SKM-1 treated with dmso at 0.1 percent for 144 hours (cell line): ENCODE results near the gene POLR2A.
"Not testable (repeated sequence)": the region's sequence is repeated elsewhere in the genome, so short reads cannot be mapped to it uniquely, and the experiment has no call there.

Experiments
- DNase-seq: peaks from one replicate; lab custom pipeline; 2025; ENCODE audit not compliant: unreplicated experiment; lab: John Stamatoyannopoulos, UW

POLR2A gene

GRCh38 chr17:7478276-7479212 lies 5.6 kb upstream of the POLR2A start:
- no peak for DNase-seq

- no peak for DNase-seq
Measured at GRCh38 chr17:7479213-7480088, 4.7 kb upstream of the POLR2A start, which contains the start of gene ZBTB4. TSS of gene ZBTB4 (minus strand) at chr17:7479631. CDS start at chr17:7466801, 12,830 bp downstream.

- DNase-seq = no peak
Measured at GRCh38 chr17:7480089-7480384, 4.1 kb upstream of the POLR2A start.

- DNase-seq = not testable (repeated sequence)
Measured at GRCh38 chr17:7481275-7481674, 2.9 kb upstream of the POLR2A start, which contains the start of gene SLC35G6. TSS of gene SLC35G6 (plus strand) at chr17:7481446. CDS start at chr17:7481517, 71 bp downstream.

GRCh38 chr17:7481842-7482741 lies 2.1 kb upstream of the POLR2A start:
- not testable (repeated sequence) for DNase-seq

DNA sequence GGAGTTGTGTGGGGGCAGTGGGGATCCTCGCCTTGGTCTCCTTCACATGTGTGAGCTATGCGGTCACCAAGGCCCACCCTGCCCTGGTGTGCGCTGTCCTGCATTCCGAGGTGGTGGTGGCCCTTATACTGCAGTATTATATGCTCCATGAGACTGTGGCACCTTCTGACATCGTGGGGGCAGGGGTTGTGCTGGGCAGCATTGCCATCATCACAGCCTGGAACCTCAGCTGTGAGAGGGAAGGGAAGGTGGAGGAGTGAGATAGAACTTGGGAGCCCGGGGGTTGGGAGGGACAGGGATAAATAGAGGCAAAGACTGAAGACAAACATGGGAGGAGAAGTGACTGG lies 1.5 kb upstream of the POLR2A start:
- DNase-seq = not testable (repeated sequence)

DNA sequence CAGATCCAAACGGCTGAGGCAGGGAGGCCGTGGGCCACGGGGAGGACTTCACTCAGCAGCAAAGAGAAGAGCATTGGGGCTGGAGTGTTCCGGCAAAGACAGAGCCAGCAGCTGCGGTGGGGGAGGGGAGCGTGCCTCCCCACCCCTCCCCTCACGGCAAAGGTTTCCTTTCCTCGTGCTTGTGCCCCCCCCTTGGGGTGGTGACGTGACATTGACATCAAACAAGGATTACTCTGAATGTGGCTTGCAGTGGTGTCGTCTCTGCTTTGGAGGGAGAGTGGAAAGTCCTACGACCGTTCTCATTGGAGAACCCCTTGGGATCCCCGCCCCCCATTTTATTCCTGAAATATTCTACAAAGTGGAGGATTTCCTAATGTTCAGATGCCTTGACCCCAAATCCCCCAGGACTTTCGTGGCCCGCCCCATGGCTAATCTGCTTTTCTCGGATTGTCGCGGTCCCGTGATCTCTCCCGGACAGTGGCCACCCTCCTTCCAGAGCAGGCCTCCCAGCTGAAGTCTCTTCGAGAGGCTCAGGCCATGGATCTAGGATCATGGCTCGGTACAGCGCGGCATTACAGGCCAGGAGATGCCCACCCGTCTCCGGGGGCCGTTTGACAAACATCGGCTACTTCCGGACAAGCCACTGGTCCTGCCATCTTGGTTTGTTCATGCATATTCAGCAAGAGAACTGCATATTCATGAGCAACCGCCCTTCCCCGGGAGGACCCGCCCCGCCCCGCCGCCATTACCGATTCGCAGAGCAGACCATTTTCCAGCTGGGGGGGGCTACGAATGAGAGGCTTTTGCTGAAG lies 705 bp upstream of the POLR2A start:
- peak; percentile 53 for DNase-seq

DNA sequence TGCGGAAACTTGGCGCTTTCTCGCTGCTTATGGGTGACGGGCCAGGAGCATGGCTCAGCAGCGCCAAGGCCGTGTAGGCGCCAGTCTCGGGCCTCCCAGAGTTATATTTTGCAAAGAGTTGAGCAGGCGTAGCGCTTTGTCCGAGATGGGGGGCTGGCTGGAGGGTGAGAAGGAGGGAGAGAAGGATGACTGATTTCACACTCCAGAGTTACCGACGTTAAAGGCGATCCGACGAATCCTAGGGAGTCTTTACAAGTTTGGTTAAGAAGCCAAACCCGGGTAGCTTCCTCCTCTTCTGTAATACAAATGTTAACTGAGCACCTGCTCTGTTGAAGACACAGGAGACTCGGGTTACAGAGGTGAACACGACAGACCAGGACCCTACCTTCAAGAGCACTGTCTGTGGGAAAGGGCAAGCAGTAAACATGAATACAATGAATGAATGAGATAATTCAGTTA lies 782 bp downstream of the POLR2A start:
- no peak for DNase-seq

GRCh38 chr17:7486181-7486580 lies 2.0 kb downstream of the POLR2A start:
- DNase-seq = no peak

DNA sequence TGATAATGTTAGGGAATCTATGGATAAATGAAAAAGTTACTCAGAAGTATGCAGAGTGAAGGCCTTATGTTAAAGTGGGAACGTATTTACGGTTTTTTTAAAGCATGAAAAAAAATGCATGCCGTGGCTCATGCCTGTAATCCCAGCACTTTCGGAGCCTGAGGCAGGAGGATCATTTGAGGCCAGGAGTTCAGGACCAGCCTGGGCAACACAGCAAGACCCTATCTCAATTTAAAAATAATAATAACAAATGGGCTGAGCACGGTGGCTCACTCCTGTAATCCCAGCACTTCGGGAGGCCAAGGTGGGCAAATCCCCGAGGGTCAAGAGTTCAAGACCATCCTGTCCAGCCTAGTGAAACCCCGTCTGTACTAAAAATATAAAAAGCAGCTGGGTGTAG lies 6.0 kb downstream of the POLR2A start:
- DNase-seq = no peak

DNA sequence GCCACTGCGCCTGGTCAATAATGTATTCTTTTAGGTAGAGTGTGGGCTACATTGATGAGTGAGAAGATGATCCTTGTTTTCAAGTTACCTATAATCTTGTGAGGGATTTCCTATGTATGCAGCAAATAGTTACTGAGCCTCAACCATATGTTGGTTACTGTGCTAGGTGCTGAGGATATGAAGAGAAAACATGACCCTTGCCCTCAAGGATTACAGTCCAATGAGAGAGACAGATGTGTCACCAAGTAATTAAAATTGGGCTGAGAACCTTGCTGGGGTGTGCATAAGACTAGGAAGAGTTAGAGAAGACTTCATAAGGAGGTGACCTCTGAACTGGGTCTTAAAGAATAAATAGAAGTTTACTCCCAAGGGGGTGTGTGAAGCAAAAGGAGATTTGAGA lies 7.4 kb downstream of the POLR2A start:
- DNase-seq = no peak

DNA sequence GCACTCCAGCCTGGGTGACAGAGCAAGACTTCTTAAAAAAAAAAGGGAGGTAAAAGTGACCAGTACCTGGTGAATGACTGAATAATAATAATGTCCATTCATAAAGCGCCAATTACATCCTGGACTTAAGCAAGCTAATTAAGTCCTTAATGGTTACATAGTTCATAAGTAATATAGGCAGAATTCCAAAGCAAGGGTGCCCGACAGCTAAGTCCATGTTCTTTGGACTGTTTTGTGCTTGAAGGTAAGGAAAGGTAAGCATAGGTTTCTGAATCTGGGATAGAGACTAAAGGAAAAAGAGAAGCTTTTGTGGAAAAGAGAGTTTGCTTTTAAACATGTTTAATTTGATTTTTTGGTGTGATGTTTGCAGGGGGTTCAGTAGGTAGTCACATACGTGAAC lies 9.8 kb downstream of the POLR2A start:
- DNase-seq = no peak

GRCh38 chr17:7495906-7496434 lies 11.8 kb downstream of the POLR2A start:
- DNase-seq = no peak

GRCh38 chr17:7496470-7497183 lies 12.5 kb downstream of the POLR2A start:
- DNase-seq = no peak

GRCh38 chr17:7497228-7497627 lies 13.1 kb downstream of the POLR2A start:
- no peak for DNase-seq

DNA sequence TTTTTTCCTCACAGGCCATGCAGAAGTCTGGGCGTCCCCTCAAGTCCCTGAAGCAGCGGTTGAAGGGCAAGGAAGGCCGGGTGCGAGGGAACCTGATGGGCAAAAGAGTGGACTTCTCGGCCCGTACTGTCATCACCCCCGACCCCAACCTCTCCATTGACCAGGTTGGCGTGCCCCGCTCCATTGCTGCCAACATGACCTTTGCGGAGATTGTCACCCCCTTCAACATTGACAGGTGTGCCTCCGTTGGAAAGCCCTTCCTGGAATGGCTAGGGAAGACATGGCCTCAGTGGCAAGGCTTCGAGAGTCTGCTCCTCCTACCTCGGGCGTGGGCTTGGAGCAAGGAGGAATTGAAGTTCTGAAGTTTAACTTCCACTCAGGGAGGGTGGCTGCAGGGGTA lies 13.5 kb downstream of the POLR2A start:
- DNase-seq = no peak

DNA sequence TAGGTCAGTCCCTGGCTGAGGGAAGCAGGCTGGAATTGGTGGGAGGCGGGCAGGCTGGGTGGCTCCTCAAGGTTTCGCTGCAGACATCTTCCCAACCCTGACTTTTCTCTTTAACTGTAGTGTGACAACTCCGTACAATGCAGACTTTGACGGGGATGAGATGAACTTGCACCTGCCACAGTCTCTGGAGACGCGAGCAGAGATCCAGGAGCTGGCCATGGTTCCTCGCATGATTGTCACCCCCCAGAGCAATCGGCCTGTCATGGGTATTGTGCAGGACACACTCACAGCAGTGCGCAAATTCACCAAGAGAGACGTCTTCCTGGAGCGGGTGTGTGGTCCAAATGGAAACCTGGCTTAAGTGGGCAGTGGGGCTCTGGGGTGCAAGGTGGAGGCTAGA lies 15.0 kb downstream of the POLR2A start:
- no peak for DNase-seq

DNA sequence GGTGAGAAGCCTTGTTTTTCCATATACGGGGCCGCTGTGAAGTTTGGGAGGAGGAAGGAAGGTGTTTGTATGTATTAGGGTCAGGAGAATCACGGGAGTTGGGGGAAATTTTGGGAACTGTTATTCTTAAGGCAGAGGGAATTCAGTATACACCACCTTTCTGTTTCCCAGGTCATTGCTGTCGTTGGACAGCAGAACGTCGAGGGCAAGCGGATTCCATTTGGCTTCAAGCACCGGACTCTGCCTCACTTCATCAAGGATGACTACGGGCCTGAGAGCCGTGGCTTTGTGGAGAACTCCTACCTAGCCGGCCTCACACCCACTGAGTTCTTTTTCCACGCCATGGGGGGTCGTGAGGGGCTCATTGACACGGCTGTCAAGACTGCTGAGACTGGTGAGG lies 17.6 kb downstream of the POLR2A start:
- no peak for DNase-seq

DNA sequence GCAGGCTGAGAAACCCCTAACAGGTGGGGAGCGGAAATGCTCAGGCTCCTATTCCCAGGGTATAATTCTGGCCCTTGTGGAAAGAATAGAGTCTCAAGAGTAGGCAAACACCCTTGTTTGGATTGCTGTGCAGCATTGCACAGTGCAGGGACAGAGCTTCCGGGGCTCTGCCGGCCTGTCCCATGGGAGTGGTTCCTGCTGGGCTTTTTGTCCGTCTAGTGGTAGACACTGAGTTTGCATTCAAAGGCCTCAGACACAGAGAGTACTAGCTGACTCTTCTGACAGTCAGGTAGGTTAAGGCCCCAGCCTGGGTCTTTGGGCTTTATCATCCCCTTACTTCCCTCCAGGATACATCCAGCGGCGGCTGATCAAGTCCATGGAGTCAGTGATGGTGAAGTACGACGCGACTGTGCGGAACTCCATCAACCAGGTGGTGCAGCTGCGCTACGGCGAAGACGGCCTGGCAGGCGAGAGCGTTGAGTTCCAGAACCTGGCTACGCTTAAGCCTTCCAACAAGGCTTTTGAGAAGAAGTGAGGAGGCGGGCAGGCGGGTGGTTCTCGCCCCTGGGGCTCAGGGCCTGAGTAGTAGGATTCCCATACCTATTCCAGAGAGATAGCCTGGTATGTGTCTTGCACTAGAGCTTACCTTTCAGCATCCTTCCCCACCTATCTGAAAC lies 18.1 kb downstream of the POLR2A start:
- no peak for DNase-seq
